ENCODE measurements around the gene MAPK1IP1L. TPM values are rescaled to one million over a fixed set of nuclear protein-coding genes. Genes with fewer than 3 reads are reported as not detected.
A peak's percentile ranks its signal among the peaks of the same experiment; 100 is the strongest.

MAPK1IP1L gene
- total RNA-seq, 4 donors from 2014 or later: 49.9 to 91.4 (median 68.0) TPM

- intact Hi-C loops (cut with DNase I; ENCODE audit: low total_unique reads) (no loop called here), in situ Hi-C loops (cut with MboI; ENCODE audit: low sequenced_read_pairs in 4 of 4) (no loop called here)
- H3K27ac ChIP-seq: peak overlapping the region; percentile 83 to 90 (median 88)
- no peak for TF ChIP-seq CTCF (IDR thresholded peaks at IDR 0.05 in 4 of 5, conservative IDR thresholded peaks at IDR 0.05 in 1 of 5)
- TF ChIP-seq POLR2A (IDR thresholded peaks at IDR 0.05): no peak
- no peak overlapping the region for H3K4me3 ChIP-seq
- no peaks in the 10 kb centered on the region for H3K9me3 ChIP-seq
- H3K36me3 ChIP-seq: no peaks in the 10 kb centered on the region
- no peak for DNase-seq
- no peak for ATAC-seq
- H3K4me1 ChIP-seq: peaks cover 27 to 63% of the 10 kb centered on the region in 2 donors
- no peaks in the 10 kb centered on the region for H3K27me3 ChIP-seq
Measured at GRCh38 chr14:55103971-55104954, 52.8 kb downstream of the MAPK1IP1L start.

- no peak for DNase-seq
- ATAC-seq: no peak
- intact Hi-C loops (cut with DNase I; ENCODE audit: low total_unique reads) (no loop called here), in situ Hi-C loops (cut with MboI; ENCODE audit: low sequenced_read_pairs in 4 of 4) (no loop called here)
- TF ChIP-seq POLR2A (IDR thresholded peaks at IDR 0.05): no peak
- TF ChIP-seq CTCF (IDR thresholded peaks at IDR 0.05 in 4 of 5, conservative IDR thresholded peaks at IDR 0.05 in 1 of 5): no peak
- peaks cover 27 to 55% of the 10 kb centered on the region in 2 donors for H3K4me1 ChIP-seq
- H3K4me3 ChIP-seq: no peak overlapping the region
- no peaks in the 10 kb centered on the region for H3K36me3 ChIP-seq
- H3K27ac ChIP-seq: peak overlapping the region; percentile 83 to 90 (median 88)
- no peaks in the 10 kb centered on the region for H3K27me3 ChIP-seq
- H3K9me3 ChIP-seq: no peaks in the 10 kb centered on the region
Measured at GRCh38 chr14:55105991-55106390, 54.5 kb downstream of the MAPK1IP1L start.

DNA sequence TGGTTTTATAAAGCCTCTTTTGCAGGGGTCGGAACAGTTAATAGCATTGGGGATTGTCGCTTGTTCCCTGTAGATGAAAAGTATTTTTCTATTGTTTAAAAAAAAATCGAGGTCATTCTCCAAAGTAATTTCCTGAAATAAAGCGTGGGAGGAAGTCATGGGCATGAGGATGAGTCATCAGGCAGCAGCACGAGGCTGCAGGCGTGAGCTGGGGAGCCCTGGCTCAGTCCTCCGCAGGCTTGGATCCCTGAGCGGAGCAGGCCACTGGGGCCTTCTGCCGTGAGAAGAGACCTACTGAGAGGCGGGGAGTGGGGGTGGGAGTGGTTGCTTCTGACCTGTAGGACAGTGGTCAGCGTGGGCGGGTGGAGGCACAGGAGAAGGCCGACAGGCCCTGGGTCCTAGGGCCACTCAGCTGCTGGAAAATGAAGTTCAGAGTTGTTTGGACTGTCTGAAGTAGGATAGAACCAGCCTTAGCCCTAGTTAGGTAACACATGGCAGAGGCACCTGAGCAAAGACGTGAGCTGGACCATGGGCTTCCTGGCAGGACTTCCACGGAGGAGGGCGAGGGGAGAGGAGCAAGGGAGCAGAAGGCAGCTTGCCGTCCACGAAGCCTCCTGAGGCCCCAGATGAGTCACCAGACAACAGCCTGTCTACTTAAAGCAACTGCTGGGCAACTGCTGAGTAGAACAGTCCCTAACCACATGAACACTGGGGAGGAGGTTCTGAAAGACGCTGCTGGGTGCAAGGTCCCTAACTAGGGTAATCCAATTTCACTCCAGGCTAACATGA is 56.5 kb downstream of the MAPK1IP1L start:
- no peak overlapping the region for H3K4me3 ChIP-seq
- intact Hi-C loops (cut with DNase I; ENCODE audit: low total_unique reads): no loop called here
- in situ Hi-C loops (cut with MboI; ENCODE audit: low sequenced_read_pairs in 4 of 4): no loop called here
- no peaks in the 10 kb centered on the region for H3K9me3 ChIP-seq
- peak overlapping the region; percentile 83 to 90 (median 88) for H3K27ac ChIP-seq
- peak; percentile 85 to 89 for ATAC-seq
- DNase-seq: peak; percentile 67 to 83
- no peak for TF ChIP-seq CTCF (IDR thresholded peaks at IDR 0.05 in 4 of 5, conservative IDR thresholded peaks at IDR 0.05 in 1 of 5)
- peak; percentile 35 to 45 for TF ChIP-seq POLR2A (IDR thresholded peaks at IDR 0.05)
- no peaks in the 10 kb centered on the region for H3K27me3 ChIP-seq
- H3K36me3 ChIP-seq: no peaks in the 10 kb centered on the region
- peaks cover 23 to 39% of the 10 kb centered on the region in 2 donors for H3K4me1 ChIP-seq

- no peak for ATAC-seq
- Histone ChIP-seq H3K4me1 (peaks cover 15 to 23% of the 10 kb centered on the region in 2 donors), H3K36me3 (no peaks in the 10 kb centered on the region), H3K27ac (no peak overlapping the region), H3K4me3 (no peak overlapping the region), H3K9me3 (no peaks in the 10 kb centered on the region), H3K27me3 (no peaks in the 10 kb centered on the region)
- intact Hi-C loops (cut with DNase I; ENCODE audit: low total_unique reads) (no loop called here), in situ Hi-C loops (cut with MboI; ENCODE audit: low sequenced_read_pairs in 4 of 4) (no loop called here)
- DNase-seq: no peak
- TF ChIP-seq CTCF (IDR thresholded peaks at IDR 0.05 in 4 of 5, conservative IDR thresholded peaks at IDR 0.05 in 1 of 5) (no peak), POLR2A (IDR thresholded peaks at IDR 0.05) (no peak)
Measured at GRCh38 chr14:55109836-55110235, 58.4 kb downstream of the MAPK1IP1L start.

Measured in gastrocnemius medialis (tissue), 4 donors.